NCI-H2081 (cell line): ENCODE data around the gene SLC43A1.
A peak's percentile ranks its signal among the peaks of the same experiment; 100 is the strongest.
"Not testable (repeated sequence)": the region's sequence is repeated elsewhere in the genome, so short reads cannot be mapped to it uniquely, and the experiment has no call there.

Experiments used
- DNase-seq, 2 experiments: peaks; one replicate each; lab custom pipeline; 2025; lab: John Stamatoyannopoulos, UW

SLC43A1 gene

GRCh38 chr11:57460758-57461749 is 54.4 kb downstream of the SLC43A1 start:
- DNase-seq, result peak in 1 of 2 experiments; percentile 20

- peak; percentile 16 to 26 for DNase-seq
Observed at GRCh38 chr11:57460022-57460757, 55.3 kb downstream of the SLC43A1 start, which contains the start of gene RTN4RL2. Gene RTN4RL2 (plus strand): TSS chr11:57460528. CDS start chr11:57460866, 338 bp downstream.

GRCh38 chr11:57459164-57460021 is 56.1 kb downstream of the SLC43A1 start:
- no peak for DNase-seq

- peak; percentile 29 to 34 for DNase-seq
Observed at GRCh38 chr11:57458410-57459163, 56.9 kb downstream of the SLC43A1 start.

- DNase-seq, result no peak
Observed at GRCh38 chr11:57458060-57458409, 57.5 kb downstream of the SLC43A1 start.

GRCh38 chr11:57457643-57458023 is 57.9 kb downstream of the SLC43A1 start:
- no peak for DNase-seq

- peak; percentile 57 to 62 for DNase-seq
Observed at GRCh38 chr11:57456960-57457642, 58.4 kb downstream of the SLC43A1 start.

- no peak for DNase-seq
Observed at GRCh38 chr11:57453543-57454177, 61.8 kb downstream of the SLC43A1 start.

- no peak for DNase-seq
Observed at GRCh38 chr11:57446055-57446454, 69.4 kb downstream of the SLC43A1 start.

- not testable (repeated sequence) for DNase-seq
Observed at GRCh38 chr11:57445122-57445394, 70.4 kb downstream of the SLC43A1 start.

- DNase-seq, result no peak
Observed at GRCh38 chr11:57444362-57445121, 71.0 kb downstream of the SLC43A1 start.

- no peak for DNase-seq
Observed at GRCh38 chr11:57440744-57441414, 74.6 kb downstream of the SLC43A1 start.

GRCh38 chr11:57439786-57440185 is 75.7 kb downstream of the SLC43A1 start:
- no peak for DNase-seq

GRCh38 chr11:57438345-57439285 is 76.9 kb downstream of the SLC43A1 start:
- DNase-seq, result no peak

GRCh38 chr11:57436031-57436430 is 79.5 kb downstream of the SLC43A1 start:
- no peak for DNase-seq

- no peak for DNase-seq
Observed at GRCh38 chr11:57434640-57435546, 80.6 kb downstream of the SLC43A1 start.
